GM18909 (cell line): ENCODE data around the gene ADGRE3.

Source experiments
- ATAC-seq: cut with Tn5 transposase; IDR thresholded peaks from one replicate; pipeline ENCODE4 v1.9.1; 2021; ENCODE audit warnings: mild to moderate bottlenecking; ENCODE audit not compliant: unreplicated experiment, poor library complexity

The ADGRE3 gene, protein sequence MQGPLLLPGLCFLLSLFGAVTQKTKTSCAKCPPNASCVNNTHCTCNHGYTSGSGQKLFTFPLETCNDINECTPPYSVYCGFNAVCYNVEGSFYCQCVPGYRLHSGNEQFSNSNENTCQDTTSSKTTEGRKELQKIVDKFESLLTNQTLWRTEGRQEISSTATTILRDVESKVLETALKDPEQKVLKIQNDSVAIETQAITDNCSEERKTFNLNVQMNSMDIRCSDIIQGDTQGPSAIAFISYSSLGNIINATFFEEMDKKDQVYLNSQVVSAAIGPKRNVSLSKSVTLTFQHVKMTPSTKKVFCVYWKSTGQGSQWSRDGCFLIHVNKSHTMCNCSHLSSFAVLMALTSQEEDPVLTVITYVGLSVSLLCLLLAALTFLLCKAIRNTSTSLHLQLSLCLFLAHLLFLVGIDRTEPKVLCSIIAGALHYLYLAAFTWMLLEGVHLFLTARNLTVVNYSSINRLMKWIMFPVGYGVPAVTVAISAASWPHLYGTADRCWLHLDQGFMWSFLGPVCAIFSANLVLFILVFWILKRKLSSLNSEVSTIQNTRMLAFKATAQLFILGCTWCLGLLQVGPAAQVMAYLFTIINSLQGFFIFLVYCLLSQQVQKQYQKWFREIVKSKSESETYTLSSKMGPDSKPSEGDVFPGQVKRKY

DNA sequence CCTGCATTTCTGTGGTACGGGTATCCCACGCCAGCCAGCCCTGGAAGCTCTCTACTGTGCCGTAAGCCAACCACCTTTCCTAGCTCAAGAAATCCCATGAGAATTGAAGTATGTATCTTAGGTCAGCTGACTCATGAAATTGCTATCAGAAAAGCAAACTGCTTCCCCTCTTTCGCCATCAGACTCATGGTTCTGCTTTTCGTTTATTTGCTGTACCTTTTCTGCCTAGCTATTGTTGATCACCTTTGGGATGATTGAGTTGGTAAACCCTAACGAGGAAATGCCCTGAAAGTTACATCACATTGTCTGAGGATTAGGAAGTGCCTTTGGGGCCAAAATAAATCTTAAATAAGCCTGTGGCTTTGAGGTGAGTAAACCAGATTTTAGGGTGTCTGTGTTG, at the start of gene ADGRE3:
TSS of gene ADGRE3 (minus strand) at position 81 of the 400 bp plus-strand sequence. CDS start at position 7, 74 bp downstream.
- no peak for ATAC-seq

DNA sequence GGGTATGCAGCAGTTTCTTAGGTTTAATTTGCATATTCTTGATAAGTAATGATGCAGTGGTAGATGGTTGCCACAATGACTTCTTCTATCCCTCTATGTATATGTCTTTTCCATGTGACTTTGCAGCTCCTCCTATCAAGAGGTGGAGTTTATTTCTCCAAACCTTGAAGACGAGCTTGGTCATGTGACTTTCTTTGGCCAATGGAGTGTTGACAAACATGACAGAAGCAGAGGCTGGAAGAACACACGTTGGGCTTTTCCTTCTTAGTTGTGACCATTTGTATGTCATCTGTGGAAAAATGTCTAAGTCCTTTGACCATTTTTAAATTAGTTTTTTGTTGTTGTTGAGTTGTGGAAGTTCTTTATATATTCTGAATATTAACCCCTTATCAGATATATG, 47.5 kb upstream of the ADGRE3 start:
- ATAC-seq, result no peak

DNA sequence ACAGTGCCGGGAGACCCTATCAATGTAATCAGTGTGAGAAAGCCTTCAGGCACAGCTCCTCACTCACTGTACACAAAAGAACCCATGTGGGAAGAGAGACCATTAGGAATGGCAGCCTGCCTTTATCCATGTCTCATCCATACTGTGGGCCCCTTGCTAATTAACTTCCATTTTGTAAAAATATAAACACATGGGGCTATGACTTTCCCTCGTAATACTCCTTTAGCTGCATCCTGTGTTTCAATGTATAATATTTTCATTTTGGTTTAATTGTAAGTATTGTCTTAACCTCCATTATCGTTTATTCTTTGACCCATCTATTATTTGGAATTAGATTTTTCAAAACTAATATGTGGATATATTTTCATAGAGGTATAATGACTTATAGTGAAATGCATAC, 44.5 kb upstream of the ADGRE3 start:
- no peak for ATAC-seq

DNA sequence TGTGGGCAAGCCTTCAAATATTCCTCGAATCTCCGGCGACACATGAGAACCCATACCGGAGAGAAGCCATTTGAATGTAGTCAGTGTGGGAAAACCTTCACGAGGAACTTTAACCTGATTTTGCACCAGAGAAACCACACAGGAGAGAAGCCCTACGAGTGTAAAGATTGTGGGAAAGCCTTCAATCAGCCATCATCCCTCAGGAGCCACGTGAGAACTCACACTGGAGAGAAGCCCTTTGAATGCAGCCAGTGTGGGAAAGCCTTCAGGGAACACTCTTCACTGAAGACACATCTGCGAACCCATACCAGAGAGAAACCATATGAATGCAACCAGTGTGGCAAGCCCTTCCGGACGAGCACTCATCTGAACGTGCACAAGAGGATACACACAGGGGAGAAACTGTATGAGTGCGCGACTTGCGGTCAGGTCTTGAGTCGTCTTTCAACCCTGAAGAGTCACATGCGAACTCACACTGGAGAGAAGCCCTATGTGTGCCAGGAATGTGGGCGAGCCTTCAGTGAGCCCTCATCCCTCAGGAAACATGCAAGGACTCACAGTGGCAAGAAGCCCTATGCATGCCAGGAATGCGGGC, 44.0 kb upstream of the ADGRE3 start:
- no peak for ATAC-seq

DNA sequence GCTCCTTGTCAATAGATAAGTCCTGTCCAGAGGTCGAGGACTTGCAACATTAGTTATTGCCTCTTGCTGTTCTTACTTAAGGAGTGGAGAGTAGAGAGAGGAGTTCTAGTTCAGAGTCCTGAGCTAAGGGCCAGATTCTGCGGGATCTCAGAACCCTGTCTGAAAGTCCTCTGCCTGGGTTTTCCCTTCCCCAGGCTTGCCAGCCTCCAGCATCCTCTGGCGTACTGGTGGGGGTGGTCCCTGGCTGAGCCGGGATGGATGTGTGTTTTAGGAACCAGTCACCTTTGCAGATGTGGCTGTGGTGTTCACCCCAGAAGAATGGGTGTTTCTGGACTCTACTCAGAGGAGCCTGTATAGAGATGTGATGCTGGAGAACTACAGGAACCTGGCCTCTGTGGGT, 41.2 kb upstream of the ADGRE3 start:
- ATAC-seq, result no peak

DNA sequence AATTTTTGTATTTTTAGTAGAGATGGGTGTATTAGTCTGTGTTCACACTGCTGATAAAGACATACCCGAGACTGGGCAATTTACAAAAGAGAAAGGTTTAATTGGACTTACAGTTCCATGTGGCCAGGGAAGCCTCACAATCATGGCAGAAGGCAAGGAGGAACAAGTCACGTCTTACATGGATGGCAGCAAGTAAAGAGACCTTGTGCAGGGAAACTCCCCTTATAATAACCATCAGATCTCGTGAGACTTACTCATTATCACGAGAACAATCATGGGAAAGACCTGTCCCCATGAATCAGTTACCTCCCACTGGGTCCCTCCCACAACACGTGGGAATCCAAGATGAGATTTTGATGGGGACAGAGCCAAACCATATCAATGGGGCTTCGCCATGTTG, 29.8 kb upstream of the ADGRE3 start:
- ATAC-seq, result no peak

DNA sequence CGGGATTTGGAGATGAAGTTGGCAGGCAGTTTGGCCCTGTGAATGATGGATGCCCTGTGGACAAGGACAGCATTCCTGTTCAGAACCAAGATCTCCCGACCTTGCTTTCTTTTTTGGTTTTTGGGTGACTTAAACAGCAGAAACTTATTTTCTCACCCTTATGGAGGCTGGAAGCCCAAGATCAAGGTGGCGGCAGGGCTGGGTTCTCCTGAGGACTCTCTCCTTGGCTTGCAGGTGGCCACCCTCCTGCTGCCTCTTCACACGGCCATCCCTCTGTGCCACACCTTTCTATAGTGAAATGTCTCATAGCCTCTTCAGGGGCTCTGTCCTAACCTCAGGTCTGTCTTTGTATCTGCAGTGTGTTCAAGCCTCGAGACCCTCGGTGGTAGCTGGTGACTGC, 29.2 kb upstream of the ADGRE3 start:
- no peak for ATAC-seq

DNA sequence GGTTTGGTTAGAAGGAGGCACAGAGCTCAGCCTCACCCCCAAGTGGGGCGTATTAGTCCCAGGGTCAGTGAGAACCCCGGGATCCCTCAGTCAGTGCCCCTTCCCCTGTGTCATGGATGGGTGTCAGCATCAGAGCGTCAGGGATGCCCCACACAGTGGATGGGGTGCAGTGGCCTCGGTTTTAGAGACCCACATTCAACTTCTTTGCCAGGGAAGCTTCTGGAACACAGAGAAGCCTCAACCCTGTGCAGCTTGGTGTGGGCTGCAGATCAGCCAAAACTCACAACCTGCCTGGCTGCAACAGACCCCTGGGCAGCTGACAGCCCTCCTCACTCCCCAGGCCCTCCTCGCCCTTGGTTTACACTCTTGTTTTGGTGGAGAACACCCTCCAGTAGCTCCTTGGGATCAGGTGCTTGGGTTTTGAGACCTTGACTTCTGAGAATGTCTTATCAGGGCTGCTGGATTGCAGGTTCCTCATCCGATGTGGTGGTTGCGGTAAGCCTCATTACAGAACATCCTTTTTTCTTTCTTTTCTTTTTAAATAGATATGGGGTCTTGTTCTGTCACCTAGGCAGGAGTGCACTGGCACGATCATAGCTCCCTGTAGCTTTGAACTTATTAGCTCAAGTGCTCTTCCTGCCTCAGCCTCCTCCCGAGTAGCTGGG, 26.2 kb upstream of the ADGRE3 start:
- ATAC-seq, result no peak

DNA sequence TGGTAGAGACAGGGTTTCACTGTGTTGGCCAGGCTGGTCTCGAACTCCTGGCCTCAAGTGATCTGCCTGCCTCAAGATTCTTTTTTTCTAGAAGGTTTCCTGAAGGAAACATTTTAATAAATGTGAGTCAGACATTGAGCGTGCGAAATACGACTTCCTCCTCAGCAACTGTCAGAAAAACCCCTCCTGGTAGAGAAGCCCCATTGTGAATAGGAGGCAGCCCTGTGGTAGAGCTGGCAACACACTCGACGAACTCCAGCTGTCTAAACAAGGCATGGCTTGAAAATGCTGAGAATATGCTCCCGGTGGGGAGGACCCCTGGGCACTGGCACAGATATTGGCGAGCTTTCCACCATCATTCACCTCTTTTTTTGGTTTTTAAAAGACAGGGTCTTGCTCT, 25.0 kb upstream of the ADGRE3 start:
- no peak for ATAC-seq

DNA sequence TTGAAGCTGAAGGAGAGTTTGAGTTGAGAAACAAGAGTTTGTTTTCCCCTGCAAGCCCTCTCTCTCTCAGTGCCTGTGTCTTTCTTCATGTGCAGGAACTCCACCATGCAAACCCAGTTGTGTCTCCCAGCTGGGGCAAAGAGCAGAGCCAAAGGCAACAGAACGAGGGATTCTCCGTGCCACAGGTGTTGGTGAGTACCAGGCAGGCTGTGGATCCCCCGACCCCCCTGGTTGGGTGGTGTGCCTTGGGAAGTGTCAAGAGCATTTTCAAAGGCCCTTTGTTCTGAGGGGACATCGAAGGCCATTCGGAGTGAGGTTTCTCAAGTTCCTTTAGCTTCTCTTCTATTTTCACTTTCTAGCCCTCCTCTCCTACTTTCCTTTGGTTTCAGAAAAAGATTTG, 20.8 kb upstream of the ADGRE3 start:
- no peak for ATAC-seq

DNA sequence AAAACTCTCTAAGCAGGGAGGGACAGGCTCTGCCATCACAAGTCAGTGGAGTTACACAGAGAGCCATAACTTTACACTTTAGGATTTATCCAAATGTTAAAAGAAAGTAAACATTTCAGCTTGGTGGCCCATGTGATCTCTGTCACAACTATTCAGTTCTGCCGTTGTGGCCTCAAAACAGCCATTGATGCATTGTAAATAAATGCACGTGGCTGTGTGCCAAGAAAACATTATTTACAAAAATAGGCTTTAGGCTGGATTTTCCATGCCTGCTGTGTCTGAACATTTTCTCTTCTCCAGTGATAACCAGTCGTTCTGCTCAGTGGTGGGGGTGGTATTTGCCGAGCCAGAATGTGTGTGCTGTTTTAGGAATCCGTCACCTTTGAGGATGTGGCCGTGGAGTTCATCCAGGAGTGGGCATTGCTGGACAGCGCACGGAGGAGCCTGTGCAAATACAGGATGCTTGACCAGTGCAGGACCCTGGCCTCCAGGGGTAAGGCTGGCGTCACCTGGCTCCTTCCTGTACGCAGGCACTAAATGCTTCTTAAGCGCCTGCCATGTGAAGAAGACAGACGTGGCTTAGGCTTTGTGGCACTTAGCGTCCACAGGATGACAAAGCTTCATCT, 20.1 kb upstream of the ADGRE3 start:
- ATAC-seq, result no peak

DNA sequence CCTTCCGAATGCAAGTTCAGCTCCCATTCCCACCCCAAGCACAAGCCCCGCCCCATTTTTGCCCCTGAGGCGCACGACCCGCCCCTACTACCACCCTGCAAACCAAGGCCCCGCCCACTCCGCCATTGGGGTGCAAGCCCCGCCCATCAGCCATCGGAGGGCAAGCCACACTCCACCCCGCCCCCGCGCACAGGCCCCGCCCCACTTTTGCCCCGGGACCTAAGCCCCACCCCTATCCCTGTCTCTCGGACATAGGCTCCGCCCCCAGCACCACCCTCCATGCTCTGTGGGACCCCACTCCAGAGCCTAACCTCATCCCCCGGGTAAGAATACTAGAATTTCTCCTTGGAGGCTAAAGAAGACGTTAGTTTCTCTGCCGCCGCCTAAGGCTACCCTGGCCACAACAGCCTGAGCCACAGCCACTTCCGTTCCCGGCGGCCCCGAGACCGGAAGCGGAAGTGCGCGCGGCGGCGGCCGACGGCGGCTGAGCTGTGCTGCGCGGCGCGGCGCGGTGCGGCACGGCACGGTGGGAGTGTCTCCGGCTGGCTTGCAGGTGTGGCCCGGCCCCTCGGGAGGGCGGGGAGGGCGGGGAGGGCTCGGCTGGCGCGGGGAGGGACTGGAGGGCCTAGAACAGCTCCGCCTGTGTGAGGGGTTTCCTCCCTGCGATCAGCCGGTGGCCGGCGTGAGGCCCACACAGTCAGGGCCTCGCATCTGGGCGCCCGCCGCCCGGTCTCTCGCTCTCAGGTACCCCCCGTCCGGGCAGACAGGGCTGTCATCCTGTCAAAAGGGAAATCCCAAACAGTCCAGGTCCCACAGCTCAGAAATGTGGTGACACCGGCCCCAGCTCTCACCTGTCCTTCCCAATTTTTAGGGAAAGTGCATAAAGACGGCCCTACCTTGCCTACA, 15.2 kb upstream of the ADGRE3 start, which contains the start of gene ZNF333:
TSS of gene ZNF333 (plus strand) at position 451 of the 906 bp plus-strand sequence. CDS start 3,444 bp downstream, outside the sequence.
- ATAC-seq, result peak; percentile 89

DNA sequence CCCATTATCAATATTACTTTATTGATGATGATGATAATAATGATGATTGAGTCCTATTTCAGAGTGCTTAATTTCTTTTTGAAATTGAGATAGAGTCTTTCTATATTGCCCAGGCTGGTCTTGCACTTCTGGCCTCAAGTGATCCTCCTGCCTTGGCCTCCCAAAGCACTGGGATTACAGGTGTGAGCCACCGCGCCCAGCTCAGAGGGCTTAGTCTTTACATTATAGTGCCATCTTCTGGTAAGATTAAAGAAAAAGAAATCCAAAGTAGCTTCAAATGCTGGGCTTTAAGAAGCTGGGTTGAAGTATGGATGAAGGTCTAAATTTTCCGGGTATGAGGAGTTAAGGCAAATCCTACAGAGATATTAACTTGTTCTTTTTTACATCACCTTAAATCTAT, 11.8 kb upstream of the ADGRE3 start:
- no peak for ATAC-seq

DNA sequence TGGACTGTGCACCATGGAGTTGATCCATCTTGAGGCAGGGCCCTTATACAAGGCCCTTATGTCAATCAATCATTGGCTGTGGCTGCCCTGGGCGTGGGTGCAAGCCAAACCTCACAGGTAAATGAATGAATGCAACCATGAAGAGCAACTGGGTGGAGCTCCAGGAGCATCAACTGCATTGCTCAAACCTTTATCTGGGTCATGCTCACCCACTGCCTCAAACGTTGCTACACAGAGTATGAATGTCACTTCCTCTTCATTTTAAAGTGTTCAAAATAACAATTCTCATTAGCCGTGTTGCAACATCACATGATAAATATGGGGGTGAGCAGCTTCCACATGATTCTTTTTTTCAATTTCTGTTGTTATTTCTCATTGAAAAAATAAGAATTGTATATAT, 8.8 kb upstream of the ADGRE3 start:
- ATAC-seq, result no peak

DNA sequence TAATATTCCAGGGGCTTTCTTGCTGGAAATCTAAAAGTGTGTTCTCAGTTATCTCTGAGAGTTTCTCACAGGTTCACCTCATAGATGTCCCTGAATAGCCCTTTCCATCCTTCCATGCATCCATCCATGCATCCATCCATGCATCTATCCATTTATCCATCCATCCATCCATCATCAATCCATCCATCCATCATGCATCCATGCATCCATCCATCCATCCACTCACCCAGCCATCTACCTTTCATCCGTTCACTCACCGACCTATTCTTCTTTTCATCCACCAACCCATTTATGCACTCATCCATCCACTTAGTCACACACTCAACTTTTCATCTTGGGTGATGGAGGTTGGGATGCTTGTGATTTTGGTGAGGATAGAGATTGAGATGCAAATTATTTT, 7.4 kb upstream of the ADGRE3 start:
- ATAC-seq, result no peak

DNA sequence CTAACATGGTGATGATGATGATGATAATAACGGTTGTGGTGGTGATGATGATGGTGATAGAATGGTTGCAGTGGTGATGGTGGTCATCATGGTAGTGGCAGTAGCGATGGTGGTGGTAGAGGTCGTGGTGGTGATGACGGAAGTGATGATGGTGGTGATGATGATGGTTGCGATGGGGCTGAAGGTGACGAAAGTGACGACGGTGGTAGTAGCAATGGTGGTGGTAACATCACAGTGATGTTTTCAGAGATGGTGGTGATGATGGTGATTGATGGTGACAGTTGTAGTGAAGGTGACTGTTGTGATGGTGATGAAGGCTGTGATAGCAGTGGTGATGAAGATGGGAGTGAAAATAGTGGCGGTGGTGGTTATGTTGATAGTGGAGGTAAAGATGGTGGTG, 3.6 kb upstream of the ADGRE3 start:
- ATAC-seq, result no peak

DNA sequence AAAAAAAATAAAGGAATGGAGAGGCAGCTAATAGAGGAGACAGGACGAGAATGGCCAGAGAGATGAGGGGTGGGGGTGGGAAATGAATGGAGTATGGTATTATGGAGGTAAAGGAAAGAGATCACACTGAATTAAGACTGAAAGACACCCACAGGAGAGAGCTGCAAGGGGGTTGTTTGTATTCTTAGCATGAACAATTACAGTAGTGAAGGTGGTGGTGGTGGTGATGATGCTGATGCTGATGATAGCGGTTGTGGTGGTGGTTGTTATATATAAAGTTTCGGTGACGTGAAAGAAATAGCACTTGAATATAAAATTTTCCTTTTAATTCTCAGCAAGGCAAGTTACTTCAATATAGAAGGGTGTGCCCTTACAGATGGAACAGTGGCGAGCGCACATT, 2.8 kb upstream of the ADGRE3 start:
- no peak for ATAC-seq

DNA sequence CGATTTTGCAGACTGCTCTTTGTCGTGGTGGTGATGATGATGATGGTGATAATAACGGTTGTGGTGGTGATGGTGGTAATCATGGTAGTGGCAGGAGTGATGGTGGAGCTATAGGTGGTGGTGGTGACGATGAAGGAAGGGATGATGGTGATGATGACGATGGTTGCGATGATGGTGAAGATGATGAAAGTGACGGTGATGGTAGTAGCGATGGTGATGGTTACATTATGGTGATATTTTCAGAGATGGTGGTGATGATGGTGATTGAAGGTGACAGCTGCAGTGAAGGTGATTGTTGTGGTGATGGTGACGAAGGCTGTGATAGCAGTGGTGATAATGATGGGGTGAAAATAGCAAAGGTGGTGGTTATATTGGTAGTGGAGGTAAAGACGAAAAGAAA, 2.1 kb upstream of the ADGRE3 start:
- ATAC-seq, result no peak

DNA sequence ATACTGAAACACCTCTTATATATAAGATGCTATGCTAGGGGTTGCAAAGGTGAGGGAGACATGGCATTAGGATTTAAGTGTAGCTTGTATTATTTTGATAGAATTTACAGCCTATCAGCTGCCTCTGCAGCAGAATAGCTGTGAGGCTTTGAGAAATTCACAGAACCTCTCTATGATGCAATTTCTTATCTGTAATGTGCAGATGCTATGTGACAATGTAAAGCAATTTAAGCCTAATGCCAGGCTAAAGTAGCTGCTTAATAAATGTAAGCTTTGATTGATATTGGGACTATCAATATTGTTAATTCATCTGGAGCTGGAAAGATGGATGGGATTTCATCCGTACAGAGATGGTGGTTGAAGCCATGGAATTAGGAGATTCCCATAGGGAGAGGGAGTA, 1.6 kb downstream of the ADGRE3 start:
- no peak for ATAC-seq
